ENCODE results near the gene FUOM.
A peak's percentile ranks its signal among the peaks of the same experiment; 100 is the strongest.
"Not testable (repeated sequence)": the region's sequence is repeated elsewhere in the genome, so short reads cannot be mapped to it uniquely, and the experiment has no call there.

The FUOM gene

DNA sequence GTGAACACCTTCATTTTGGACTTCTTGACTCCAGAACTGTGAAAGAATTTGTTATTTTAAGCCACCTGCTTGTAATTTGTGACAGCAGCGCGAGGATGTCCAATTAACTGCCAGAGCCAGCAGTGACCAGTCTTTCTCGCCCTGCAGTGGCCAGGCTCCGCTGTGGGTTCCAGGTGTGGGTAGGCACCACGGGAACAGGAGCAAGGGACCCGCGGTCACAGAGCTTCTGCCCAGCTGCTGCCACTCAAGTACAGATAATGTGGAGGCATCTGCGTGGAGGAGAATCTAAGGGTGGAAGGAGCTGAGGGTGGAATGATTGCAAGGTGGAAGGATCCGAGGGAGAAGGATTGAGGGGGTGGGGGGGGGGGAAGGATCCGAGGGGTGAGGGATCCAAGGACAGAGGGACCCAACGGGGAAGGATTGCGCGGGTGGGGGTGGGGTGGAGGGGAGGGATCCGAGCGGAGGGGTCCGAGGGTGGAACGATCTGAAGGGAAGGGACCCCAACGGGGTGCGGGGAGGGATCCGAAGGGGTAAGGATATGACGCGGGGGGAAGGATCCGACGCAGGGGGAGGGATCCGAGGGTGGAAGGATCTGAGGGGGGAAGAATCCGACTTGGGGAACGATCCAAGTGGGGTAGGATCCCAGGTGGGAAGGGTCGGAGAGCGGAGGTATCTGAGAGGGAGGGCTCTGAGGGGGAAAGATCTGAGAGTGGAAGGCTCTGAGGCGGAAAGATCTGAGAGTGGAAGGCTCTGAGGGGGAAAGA, 24.7 kb downstream of the FUOM start:
- DNase-seq (ENCODE audit: low read depth in 2 of 2), result no peak

DNA sequence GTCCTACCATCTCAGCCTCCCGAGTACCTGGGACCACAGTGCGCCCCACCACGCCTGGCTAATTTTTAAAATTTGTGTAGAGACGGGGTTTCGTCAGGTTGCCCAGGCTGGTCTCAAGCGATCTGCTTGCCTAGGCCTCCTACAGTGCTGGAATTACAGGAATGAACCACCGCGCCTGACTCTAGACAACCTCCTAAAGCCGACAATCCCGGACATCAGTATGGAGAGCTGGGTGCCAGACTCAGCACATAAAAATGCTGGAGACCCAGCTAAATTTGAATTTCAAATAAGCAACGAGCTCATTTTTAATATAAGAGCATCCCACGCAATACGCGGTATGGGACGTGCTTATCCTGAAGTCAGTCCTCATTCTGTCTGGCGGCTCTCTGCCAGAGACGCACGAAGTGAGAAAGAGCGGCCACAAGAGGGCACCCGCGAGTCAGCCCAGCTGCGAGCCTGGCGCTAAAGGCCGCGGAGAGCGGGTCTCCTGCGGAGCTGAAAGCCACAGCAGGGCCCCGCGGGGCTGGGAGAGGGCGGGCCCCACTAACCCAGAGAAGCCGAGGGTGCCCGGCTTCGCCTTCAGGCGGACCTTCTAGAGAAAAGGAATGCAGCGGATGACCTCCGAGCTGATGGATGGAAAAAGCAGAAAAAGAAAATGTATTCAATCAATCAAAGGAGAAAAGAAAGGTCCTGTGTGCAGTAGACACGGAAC, 28.2 kb downstream of the FUOM start:
- peak; percentile 72 to 78 for DNase-seq (ENCODE audit: low read depth in 2 of 2)

DNA sequence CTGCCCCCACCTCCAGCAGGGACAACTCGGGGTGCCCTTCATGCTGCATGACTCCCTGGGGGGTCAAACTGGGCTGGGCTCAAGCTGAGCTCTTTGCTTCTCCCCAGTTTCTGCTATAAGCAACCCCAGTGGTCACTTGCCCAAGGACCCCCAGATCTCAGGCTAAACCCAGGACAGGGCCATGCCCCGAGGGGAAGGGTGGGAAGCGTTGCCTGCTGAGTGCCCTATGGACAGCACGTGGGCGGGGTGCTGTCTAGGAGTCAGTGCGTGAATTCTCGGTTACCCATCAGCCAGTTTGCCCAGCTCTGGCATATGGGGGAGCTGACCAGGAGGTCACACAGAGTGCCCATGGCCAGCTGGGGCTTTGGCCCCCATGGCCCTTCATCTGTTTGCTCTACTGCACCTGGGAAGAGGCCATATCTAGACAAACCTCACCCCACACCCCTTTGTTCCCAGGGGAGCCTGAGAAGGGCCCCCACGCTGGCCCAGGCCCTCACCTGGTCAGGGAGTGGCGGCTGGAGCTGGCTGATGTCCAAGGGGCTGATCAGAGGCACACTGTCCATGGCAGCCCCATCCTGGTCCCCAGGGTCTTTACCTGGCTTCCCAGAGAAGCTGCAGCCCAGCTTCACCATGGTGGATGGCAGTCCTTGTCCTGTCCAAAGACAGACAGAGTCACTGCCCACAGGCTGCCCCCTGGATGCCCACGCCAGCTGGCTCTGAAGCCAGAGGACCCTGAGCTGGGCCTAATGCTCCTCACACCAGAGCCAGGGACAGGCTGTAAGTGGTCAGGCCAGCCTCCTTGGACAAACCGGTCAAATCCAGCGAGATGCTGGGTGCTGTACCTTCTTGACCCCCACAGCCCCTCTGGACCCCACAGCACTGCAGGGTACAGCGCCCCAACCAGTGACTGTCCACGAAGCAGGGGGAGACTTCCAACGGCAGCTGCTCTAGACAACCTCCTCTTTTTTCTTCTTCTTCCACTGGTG, 29.2 kb downstream of the FUOM start:
- DNase-seq (ENCODE audit: low read depth in 2 of 2), result no peak

DNA sequence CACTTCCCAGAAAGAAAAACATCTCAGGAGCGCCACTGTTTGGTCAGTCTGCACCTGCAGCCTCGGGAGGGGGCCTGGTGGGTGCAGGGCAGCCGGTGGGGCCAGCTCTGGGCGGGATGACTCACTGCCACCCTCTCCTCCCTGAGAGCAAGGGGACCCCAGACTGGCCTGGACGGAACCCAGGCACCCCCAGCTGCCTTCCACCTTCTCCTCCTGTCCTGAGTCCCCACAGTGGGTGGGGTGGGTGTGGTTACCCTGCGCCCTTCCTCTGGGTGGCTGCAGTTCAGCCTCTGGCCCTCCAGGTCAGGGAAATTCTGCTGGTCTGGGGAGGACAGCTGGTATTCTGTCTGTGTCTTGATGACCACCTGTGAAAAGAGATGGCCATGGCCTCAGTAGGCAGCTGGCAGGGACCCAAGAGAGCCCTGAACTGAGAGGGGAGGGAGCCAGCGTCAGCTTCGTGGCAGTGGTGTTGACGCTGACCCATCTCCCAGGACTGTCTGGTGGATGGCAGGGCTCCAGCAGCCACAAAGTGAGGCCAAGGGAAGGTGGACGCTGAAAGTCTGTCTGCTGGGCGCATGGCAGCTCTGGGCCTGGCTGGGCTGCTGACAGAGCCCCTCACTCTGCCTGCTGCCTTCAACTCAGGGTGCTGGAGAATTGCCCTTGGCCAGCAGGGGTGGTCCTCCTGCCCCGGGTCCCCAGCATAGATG, 30.0 kb downstream of the FUOM start:
- DNase-seq (ENCODE audit: low read depth in 2 of 2), result no peak

DNA sequence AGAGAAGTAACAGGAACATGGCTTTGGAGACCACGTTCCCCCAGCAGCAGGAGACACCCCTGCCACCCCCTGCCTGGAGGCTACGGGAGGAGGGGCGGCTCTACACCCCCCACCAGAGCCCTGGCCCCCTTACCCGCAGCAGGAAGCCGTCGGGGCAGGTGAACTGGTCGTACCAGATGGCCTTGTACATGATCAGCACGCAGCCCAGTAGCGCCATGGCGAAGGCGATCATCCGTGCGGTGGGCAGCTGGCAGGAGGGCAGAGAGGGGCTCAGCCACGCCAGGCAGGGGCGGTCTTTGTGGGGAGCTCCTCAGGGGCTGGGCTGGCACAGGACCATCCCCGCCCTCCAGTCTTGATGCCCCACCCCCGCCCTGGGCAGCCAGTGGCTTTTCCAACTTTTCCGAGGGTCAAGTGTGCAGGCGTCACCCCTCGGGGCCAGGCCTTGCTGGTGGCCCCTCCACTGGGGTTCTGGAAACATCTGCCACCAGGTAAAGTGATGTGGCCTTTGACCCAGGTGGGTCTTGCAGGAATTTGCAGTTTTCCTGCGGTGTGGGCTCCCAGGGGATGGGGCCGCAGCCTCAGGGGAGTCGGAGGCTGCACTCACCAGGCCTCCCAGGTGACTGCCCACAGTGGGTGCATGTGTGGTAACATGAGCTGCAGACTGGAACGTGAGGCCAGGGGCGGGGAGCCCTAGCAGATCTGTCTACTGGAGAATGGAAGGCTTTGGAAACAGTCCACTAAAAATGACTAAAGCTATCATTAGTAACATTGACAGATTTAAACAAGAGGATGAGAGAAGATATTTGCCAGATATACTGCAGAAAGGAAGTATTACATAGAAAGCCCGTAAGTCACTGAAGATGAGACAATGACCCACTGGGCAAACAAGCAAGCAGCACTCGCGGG, 30.8 kb downstream of the FUOM start:
- no peak for DNase-seq (ENCODE audit: low read depth in 2 of 2)

DNA sequence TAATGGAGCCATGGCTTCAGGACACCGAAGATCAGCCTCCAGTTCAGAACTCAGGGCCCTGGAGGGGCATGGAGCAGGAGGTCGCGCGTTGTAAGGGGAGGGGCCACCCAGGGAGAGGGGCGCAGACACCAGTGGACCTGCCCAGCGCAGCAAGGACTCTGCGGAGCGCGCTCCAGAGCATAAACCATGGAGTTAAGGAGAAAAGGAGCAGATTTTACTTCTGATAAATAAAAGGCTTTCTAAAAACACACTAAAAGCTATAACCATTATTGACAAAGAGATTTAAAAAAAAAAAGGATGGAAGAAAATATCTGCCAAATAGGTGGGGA, 31.6 kb downstream of the FUOM start:
- DNase-seq (ENCODE audit: low read depth in 2 of 2), result no peak

DNA sequence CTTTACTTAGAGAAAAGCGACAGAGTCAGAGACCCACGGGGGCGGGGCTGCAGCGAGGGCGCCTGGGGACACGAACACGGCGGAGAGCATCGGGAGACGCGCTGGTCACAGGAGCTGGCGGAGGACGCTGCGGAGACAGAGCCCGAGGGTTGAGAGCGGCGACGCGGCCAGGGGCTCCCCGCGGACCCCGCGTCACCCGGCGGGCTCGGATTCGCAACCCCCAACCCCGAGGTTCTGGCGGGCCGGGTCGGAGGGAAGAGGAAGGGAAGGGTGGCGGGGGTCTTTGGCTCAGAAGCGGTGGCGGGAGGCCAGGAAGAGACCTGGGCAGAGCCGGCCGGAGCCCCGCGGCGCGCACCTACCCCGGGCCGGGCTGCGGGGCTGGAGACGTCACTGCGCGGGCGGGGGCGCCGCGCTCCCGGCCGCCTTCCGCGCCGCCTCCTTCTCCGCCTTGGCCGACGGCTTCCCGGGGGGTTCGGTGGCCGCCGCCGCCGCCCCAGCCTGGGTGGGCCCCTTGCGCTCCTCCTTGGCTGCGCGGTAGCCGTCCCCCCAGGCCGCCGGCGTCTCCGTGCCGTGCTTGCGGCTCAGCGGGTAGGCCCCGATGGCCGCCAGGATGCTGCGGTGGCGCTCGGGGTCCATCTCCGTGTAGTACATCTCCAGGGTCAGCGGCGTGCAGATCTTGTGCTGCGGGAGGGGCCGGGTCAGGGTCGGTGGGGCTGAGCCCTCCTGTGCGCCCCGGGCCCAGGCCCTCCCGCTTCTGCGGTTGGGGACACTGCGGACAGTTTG, 32.2 kb downstream of the FUOM start:
- no peak for DNase-seq (ENCODE audit: low read depth in 2 of 2)

DNA sequence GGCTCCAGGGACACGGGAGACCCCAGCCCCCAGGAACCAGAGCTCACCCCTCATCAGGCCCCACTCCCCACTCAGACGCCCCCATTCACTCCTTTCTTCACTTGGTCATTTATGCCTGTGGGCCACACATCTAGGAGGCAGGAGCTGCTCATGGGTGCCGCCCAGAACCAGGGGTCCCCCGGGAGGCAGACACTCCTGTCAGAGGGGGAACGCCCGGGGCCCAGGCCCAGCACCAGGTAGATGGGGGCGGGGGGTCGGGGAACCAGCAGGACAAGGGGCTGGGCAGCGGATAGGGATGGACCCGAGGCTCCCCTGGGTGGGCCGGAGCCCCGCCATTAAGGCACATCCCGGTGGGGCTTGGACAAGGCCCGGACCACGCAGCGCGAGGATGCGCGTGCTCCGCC, 33.0 kb downstream of the FUOM start:
- DNase-seq (ENCODE audit: low read depth in 2 of 2), result no peak

DNA sequence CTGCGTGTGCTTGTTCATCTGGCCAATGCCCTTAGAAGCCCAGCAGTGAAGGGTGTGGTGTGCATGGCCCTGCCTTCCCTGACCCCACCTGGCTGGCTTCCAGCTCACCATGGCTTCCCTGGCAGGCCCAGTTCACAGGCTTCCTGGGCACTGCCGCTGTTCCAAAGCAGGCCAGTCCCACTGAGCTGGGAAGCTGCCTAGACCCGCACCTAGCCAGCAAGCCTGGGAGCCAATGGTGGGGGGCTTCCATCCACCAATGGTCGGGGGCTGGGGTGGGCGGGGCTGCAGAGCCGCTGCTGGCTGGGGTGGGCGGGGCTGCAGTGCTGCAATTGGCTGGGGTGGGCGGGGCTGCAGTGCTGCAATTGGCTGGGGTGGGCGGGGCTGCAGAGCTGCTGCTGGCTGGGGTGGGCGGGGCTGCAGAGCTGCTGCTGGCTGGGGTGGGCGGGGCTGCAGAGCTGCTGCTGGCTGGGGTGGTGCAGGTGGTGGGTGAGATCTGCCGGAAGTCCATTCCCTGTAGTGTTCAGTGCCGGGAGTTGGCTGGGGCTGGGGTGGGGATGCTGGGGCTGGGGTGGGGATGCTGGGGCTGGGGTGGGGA, 33.5 kb downstream of the FUOM start:
- peak; percentile 30 to 50 for DNase-seq (ENCODE audit: low read depth in 2 of 2)

DNA sequence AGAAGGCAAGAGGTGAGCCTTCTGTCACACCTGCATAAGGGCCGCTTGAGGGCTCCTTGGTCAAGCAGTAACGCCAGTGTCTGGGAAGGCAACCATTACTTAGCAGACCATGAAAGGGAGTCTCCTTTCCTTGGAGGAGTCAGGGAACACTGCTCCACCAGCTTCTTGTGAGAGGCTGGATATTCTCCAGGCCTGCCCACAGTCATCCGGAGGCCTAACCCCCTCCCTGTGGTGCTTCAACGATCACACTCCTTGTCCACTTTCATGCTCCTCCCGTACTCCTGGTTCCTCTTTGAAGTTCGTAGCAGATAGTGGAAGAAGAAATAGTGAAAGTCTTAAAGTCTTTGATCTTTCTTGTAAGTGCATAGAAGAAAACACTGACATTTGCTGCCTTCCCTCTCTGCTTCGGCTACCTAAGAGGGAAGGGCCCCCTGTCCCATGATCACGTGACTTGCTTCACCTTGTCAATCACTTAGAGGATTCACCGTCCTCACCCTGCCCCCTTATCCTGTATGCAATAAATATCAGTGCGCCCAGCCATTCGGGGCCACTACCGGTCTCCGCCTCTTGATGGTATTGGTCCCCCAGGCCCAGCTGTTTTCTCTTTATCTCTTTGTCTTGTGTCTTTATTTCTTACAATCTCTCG, 35.6 kb downstream of the FUOM start:
- not testable (repeated sequence) for DNase-seq (ENCODE audit: low read depth in 2 of 2)

DNA sequence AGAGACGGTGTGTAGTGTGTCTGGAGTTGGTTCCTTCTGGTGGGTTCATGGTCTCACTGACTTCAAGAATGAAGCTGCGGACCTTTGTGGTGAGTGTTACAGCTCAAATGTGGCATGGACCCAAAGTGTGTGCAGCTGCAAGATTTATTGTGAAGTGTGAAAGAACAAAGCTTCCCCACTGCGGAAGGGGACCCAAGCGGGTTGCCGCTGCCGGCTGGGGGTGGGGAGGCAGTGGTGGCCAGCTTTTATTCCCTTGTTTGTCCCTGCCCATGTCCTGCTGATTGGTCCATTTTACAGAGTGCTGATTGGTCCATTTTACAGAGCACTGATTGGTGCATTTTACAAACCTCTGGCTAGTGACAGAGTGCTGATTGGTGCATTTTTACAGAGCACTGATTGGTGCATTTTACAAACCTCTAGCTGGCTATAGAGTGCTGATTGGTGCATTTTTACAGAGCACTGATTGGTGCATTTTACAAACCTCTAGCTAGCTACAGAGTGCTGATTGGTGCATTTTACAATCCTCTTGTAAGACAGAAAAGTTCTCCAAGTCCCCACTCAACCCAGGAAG, 36.9 kb downstream of the FUOM start:
- not testable (repeated sequence) for DNase-seq (ENCODE audit: low read depth in 2 of 2)

DNA sequence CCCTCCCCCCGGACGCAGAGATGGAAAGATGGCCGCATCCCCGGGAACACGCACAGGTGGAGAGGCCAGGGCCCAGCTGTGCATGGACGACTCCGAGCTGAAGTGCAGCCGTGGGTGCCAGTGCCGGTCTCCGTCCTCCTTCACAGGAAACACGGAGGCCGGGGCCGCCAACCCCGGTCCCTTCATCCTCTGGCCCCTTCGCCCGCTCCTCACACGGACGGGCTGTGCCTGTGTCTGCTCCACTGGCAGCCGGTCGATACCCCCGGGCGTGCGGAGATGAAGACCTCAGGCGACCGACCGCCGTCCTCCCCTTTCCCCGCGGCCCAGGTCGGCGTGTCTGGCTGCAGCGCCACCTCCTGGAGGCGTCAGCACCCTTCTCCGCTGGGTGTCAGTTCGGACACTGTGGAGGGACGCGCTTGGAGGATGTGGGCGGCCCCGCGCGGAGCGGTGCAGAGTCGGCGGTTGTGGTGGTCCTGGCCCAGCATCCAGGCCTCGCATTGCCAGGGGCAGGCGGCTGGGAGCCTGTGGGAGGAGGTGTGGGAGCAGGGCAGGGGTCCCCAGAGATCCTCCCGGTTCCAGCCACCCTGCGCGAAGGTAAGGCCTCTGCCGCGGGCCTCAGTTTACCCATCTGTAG, 39.2 kb downstream of the FUOM start:
- DNase-seq (ENCODE audit: low read depth in 2 of 2), result peak in 1 of 2 donors; percentile 46

DNA sequence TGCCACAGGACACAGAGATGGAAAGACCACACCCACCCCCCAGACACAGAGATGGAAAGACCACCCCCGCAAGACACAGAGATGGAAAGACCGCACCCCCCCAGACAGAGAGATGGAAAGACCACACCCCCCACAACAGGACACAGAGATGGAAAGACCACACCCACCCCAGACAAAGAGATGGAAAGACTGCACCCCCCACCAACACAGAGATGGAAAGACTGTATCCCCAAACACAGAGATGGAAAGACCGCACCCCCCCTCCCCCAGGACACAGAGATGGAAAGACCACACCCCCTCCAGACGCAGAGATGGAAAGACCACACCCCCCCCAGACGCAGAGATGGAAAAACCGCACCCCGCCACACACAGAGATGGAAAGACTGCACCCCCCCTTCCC, 41.1 kb downstream of the FUOM start:
- DNase-seq (ENCODE audit: low read depth in 2 of 2), result no peak

DNA sequence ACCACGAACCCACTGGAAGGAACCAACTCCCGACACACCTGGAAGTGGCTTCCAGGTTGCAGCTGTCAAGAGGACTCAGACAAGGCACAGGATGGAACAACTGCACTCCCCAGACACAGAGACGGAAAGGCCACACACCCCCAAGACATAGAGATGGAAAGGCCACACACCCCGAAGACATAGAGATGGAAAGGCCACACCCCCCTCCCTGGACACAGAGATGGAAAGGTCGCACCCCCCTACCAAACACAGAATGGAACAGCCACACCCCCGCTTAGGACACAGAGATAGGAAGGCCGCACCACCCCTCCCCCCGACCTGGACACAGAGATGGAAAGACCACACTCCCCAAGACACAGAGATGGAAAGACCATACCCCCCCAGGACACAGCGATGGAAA, 41.6 kb downstream of the FUOM start:
- DNase-seq (ENCODE audit: low read depth in 2 of 2), result no peak

DNA sequence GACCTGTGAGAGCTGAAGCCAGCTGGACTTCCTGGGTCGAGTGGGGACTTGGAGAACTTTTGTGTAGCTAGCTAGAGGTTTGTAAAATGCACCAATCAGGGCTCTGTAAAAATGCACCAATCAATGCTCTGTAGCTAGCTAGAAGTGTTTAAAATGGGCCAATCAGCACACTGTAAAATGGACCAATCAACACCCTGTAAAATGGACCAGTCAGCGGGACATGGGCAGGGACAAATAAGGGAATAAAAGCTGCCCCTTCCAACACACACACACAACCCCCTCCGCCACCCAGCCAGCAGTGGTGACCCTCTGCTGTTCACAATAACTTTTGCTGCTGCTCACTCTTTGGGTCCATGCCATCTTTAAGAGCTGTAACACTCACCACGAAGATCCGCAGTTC, 42.0 kb downstream of the FUOM start:
- DNase-seq (ENCODE audit: low read depth in 2 of 2), result no peak

DNA sequence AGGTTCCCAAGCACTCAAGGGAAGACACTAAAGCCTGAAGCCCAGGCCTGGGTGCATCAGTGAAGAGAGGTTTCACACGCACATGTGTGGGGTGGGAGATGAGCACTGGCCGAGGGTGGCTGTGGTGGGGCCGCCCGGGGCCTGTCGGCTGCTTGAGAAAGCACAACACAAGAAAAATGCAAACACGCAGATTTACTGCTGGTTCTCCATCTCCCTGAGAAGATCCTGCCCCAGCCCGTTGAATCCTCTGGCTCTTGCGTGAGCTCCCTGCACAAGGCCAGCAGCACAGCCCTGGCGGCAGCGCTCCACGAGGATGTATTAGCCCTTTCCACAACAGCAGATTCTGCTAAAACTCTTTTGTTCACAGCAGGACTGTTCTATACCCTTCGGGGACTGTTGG, 42.9 kb downstream of the FUOM start:
- no peak for DNase-seq (ENCODE audit: low read depth in 2 of 2)

DNA sequence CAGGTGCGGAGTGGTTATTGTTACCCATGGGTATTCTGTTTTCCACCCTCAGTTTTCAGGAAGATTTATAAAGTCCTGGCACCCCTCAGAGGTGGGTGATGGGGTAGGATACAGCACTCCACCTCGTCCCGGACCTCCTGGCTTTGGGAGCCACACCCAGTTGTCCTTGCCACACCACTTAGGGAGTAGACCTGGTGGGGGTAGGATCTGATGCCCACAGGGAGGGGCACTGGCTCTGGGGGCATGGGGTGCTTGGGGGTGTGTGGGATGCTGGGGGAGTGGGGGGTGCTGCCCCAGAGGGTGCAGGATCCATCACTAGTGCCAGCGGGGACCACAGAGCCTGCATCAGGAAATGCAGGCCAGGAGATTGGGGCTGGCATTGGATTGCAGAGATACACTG, 44.6 kb downstream of the FUOM start:
- no peak for DNase-seq (ENCODE audit: low read depth in 2 of 2)

DNA sequence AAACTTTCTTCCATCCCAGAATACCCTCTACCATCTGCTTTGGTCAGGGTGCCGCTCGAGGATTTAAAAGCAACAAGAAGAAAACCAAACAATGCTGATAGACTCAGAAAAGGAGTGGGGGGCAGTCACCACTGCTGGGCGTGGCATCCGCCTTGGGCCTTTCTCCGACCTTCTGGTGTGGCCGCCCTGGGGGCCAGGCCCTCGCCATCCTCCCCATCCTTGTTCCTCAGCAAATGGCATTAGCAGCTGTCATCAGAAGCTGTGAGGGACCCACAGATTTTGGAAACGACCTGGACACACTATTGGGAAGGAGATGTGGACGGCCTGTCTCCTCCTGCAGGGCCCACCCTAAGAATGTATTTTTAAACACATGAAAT, 45.1 kb downstream of the FUOM start:
- DNase-seq (ENCODE audit: low read depth in 2 of 2), result no peak

Data from stimulated activated CD8-positive, alpha-beta memory T cell treated with anti-CD3 and anti-CD28 coated beads, Interleukin-7, amount 100 ng/mL, for 4 hours (primary cell).